Ovary (tissue), 9 donors: ENCODE data around the gene GNG4. TPM values are rescaled to one million over a fixed set of nuclear protein-coding genes. Genes with fewer than 3 reads are reported as not detected.
A peak's percentile ranks its signal among the peaks of the same experiment; 100 is the strongest.
"Not testable (repeated sequence)": the region's sequence is repeated elsewhere in the genome, so short reads cannot be mapped to it uniquely, and the experiment has no call there.

Source experiments
- DNase-seq, 5 donors: peaks; one replicate each; pipeline ENCODE4 v3.0.0-alpha.2; 2019 to 2020
- H3K27ac ChIP-seq, 2 donors: fragments of 200-600 bp; one replicate each; pipeline versions ENCODE4 v1.5.1 to v1.8.0; 2019 to 2022
- H3K27me3 ChIP-seq: fragments of 200-600 bp; one replicate; pipeline ENCODE4 v1.8.0; 2022
- H3K36me3 ChIP-seq: fragments of 200-600 bp; sonication (generic); one replicate; pipeline ENCODE4 v1.5.1; 2019
- H3K4me1 ChIP-seq: one replicate; pipeline ENCODE4 v1.8.1; 2013; ENCODE audit warnings: mild to moderate bottlenecking, moderate library complexity; ENCODE audit not compliant: insufficient read depth
- H3K4me3 ChIP-seq: fragments of 200-600 bp; sonication (generic); one replicate; pipeline ENCODE4 v1.5.1; 2017
- H3K9me3 ChIP-seq, 2 donors: fragments of 200-600 bp in 1 of 2; sonication (generic) in 1 of 2; one replicate each; pipeline versions ENCODE4 v1.5.1 to v1.8.1; 2013 to 2019; ENCODE audit warnings: mild to moderate bottlenecking in 1 of 2, moderate library complexity in 1 of 2
- EP300 ChIP-seq: sonication (generic); formaldehyde crosslinking; IDR thresholded peaks from one replicate; pipeline ENCODE4 v1.6.1; 2017; ENCODE audit warnings: antibody characterized with exemption
- POLR2A ChIP-seq: fragments of 450-650 bp; IDR thresholded peaks from one replicate; pipeline ENCODE4 v1.6.1; 2017; ENCODE audit warnings: antibody characterized with exemption, mild to moderate bottlenecking, moderate library complexity
- WGBS, 3 donors: extraction: QIAGEN DNeasy Blood & Tissue Kit in 1 of 3; methylation state at CpG; one replicate each; pipeline versions ENCODE4 v1.1.5 to v1.1.7; 2013 to 2017; 5-methylcytosine and 5-hydroxymethylcytosine counted together
- intact Hi-C, 4 donors: fragments of 100-400 bp; cut with DNase I; formaldehyde crosslinking; loops; one replicate each; pipeline versions ENCODE4 v1.11.0 to v1.15.1; 2022 to 2023
- polyA plus RNA-seq, 2 donors: library from polyadenylated mRNA; stranded (reverse); fragments of 200-250 nt in 1 of 2; fragments of 350-450 nt in 1 of 2; fragmentation: Illumina TruSeq in 1 of 2; extraction: RNeasy Lipid Tissue Mini Kit (QIAGEN cat#74804) in 1 of 2; gene quantifications; one replicate each; pipeline ENCODE4 v1.2.3, GENCODE V29; 2013 to 2014
- total RNA-seq, 7 donors: library from RNA; depleted of rRNA in 2 of 7; stranded (reverse); fragments of >200 nt in 2 of 7; fragmentation: NEBNext Ultra II Directional in 3 of 7; extraction: Animal tissue kit (Norgen Biotek cat#: 25700) in 3 of 7; gene quantifications; one replicate each; pipeline versions ENCODE4 v1.1.0 to v1.2.4, GENCODE V29; 2016 to 2023
- TF ChIP-seq, protein P1 (sequence below), 3 donors: fragments of 450-650 bp in 2 of 3; fragments of 200-600 bp in 1 of 3; IDR thresholded peaks; one replicate each; pipeline versions ENCODE4 v1.5.1 to v1.8.0; 2016 to 2022; ENCODE audit warnings: antibody characterized with exemption in 3 of 3, mild to moderate bottlenecking in 1 of 3
- donor health status: DM: no; HTN: no; CAD: no; lungs with moderate emphysema.
- donor health status: DM: no; HTN: no; CAD: no.
- donor health status: Bipolar disorder and iron deficiency.
- donor health status: DM: yes; HTN: yes; CAD: no.
- donor health status: DM: no; HTN: no; CAD: no.
- donor health status: DM: yes; HTN: yes; CAD: no.

Gene GNG4
- total and polyA plus RNA-seq, 9 donors, result 14.2 to 62.4 (median 32.1) TPM

DNA sequence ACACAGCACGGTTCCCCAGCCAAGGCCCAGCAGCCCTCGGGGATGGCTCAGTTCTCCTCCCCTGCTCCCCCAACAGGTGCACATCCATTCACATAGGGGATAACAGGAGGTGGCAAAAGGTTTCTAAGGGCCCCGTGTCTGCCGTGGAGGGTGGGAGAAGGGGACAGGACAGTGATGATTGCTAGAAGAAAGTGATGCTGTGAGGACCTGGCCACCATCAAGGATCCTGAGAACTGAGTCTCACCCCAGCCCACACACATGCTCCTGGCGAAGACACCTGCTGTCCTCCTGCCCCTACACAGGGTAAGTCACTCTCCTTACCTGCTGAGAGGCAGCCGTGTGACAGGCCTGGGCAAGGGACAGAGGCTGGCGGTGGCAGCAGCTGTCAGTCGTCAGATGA lies 54.5 kb downstream of the GNG4 start:
- intact Hi-C loops, result no loop called here
- Histone ChIP-seq H3K27me3 (no peaks in the 10 kb centered on the region), H3K27ac (no peak overlapping the region), H3K4me3 (no peak overlapping the region), H3K9me3 (no peaks in the 10 kb centered on the region), H3K36me3 (no peaks in the 10 kb centered on the region), H3K4me1 (no peaks in the 10 kb centered on the region)
- TF ChIP-seq, protein P1, sequence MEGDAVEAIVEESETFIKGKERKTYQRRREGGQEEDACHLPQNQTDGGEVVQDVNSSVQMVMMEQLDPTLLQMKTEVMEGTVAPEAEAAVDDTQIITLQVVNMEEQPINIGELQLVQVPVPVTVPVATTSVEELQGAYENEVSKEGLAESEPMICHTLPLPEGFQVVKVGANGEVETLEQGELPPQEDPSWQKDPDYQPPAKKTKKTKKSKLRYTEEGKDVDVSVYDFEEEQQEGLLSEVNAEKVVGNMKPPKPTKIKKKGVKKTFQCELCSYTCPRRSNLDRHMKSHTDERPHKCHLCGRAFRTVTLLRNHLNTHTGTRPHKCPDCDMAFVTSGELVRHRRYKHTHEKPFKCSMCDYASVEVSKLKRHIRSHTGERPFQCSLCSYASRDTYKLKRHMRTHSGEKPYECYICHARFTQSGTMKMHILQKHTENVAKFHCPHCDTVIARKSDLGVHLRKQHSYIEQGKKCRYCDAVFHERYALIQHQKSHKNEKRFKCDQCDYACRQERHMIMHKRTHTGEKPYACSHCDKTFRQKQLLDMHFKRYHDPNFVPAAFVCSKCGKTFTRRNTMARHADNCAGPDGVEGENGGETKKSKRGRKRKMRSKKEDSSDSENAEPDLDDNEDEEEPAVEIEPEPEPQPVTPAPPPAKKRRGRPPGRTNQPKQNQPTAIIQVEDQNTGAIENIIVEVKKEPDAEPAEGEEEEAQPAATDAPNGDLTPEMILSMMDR (IDR thresholded peaks at IDR 0.05), result no peak
- TF ChIP-seq POLR2A (no peak), EP300 (no peak)
- WGBS, 3 donors, result 83 to 92% (median 86%) methylated on average over 8 of the region's 8 CpGs
- no peak for DNase-seq

DNA sequence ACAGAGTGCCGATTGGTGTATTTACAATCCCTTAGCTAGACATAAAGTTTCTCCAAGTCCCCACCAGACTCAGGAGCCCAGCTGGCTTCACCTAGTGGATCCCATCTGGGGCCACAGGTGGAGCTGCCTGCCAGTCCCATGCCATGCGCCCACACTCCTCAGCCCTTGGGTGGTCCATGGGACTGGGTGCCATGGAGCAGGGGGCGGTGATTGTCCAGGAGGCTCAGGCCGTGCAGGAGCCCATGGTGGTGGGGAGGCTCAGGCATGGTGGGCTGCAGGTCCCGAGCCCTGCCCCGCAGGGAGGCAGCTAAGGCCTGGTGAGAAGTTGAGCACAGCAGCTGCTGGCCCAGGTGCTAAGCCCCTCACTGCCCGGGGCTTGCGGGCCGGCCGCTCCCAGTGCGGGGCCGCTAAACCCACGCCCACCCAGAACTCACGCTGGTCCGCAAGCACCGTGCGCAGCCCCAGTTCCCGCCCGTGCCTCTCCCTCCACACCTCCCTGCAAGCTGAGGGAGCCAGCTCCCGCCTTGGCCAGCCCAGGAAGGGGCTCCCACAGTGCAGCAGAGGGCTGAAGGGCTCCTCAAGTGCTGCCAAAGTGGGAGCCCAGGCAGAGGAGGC lies 55.2 kb downstream of the GNG4 start:
- H3K27ac ChIP-seq, H3K4me1 ChIP-seq, H3K9me3 ChIP-seq, intact Hi-C loops, H3K4me3 ChIP-seq, DNase-seq, H3K27me3 ChIP-seq, H3K36me3 ChIP-seq: not testable (repeated sequence)
- WGBS, 3 donors, result 93 to 98% (median 98%) methylated on average over 16 to 20 of the region's 20 CpGs

DNA sequence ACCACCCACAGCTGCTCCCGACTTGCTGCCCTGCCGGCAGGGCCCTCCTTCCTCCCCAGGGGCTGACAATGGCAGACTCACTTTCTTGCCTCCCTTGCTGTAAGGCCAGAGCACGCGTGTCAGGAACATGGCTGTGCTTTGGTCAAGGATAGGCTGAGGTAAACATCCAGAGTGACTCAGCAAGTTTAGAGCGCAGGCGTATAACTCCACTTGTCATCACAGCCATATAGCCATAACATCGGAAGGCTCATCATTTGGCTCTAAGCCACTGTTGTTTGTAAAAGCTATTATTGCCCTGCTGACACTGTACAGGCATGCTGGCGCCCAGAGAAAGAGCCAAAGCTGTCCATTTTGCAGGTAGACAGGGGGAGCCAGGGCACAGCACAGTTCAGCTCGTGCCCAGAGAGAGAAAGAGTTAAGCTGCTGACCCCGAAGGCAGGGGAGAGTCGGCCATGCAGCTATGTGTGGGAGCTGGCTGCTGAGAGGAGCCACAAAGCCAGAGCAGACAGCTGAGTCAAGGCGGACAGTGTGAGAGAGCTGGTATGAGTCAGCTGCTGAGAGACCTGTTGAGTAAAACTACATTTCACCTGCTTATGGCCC lies 60.6 kb downstream of the GNG4 start:
- no peaks in the 10 kb centered on the region for H3K27me3 ChIP-seq
- intact Hi-C loops, result no loop called here
- TF ChIP-seq EP300, result no peak
- no peak for TF ChIP-seq POLR2A
- TF ChIP-seq, protein P1 (IDR thresholded peaks at IDR 0.05), result no peak
- H3K36me3 ChIP-seq, result no peaks in the 10 kb centered on the region
- no peak overlapping the region for H3K27ac ChIP-seq
- no peak overlapping the region for H3K4me3 ChIP-seq
- H3K9me3 ChIP-seq, result no peaks in the 10 kb centered on the region
- WGBS, 3 donors, result 19 to 35% (median 34%) methylated on average over 12 of the region's 12 CpGs
- no peaks in the 10 kb centered on the region for H3K4me1 ChIP-seq
- peak; percentile 33 to 63 (median 55) for DNase-seq

DNA sequence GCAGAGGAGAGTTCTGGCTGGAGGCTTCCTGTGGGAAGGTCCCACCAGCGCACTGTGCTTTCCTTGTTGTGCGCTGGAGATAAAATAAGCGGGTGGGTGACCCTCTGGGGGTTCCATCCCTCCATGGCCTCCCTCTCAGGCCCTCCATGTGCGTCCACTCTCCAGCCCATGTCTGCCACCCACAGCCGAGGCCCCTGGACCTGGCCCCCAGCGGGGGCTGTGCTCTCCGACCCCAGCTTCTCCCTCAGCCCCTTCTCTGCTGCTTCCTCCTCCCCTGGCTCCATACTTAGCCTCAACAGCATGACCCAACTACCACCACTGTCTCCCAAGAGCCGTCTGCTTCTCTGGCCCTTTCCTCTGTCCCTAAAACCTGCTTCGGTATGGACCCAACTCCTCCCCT lies 61.4 kb downstream of the GNG4 start:
- intact Hi-C loops, result no loop called here
- WGBS, 3 donors, result 78 to 92% (median 89%) methylated on average over 9 of the region's 9 CpGs
- no peak overlapping the region for H3K4me3 ChIP-seq

DNA sequence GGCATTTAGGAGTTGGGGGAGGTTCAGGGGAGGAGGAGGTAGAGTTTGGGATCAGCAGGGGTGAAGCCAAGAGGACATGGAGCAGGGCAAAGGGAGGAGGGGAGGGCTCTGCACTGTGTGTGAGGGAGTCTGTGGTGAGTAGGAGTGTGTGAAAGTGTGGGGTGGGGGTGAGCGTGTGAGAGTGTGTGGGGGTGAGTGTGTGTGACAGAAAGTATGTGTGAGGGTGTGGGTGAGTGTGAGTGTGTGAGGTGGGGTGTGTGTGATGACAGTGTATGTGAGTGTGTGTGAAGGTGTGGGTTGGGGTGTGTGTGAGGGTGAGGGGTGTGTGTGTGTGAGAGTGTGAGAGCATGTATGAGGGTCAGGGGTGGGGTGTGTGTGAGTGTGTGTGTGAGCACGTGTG lies 62.6 kb downstream of the GNG4 start:
- TF ChIP-seq, protein P1 (IDR thresholded peaks at IDR 0.05), result no peak
- TF ChIP-seq EP300, result no peak
- no peak for TF ChIP-seq POLR2A
- peaks cover 11% of the 10 kb centered on the region for H3K4me1 ChIP-seq
- no peaks in the 10 kb centered on the region for H3K36me3 ChIP-seq
- intact Hi-C loops, result no loop called here
- no peaks in the 10 kb centered on the region for H3K9me3 ChIP-seq
- H3K4me3 ChIP-seq, result no peak overlapping the region
- no peaks in the 10 kb centered on the region for H3K27me3 ChIP-seq
- no peak for DNase-seq
- 88 to 95% (median 88%) methylated on average over 2 of the region's 2 CpGs for WGBS, 3 donors
- no peak overlapping the region for H3K27ac ChIP-seq

More for the DNA sequence above, 61.4 kb downstream of the GNG4 start:
- Histone ChIP-seq H3K27ac (no peak overlapping the region), H3K9me3 (no peaks in the 10 kb centered on the region), H3K36me3 (no peaks in the 10 kb centered on the region), H3K4me1 (peaks cover 8% of the 10 kb centered on the region), H3K27me3 (no peaks in the 10 kb centered on the region)
- no peak for DNase-seq
- TF ChIP-seq, protein P1 (IDR thresholded peaks at IDR 0.05), result no peak
- TF ChIP-seq POLR2A (no peak), EP300 (no peak)
